ENCODE measurements around the gene FBXO4. TPM values are rescaled to one million over a fixed set of nuclear protein-coding genes. Genes with fewer than 3 reads are reported as not detected.

The FBXO4 gene
- total and polyA plus RNA-seq, 7 donors: 5.5 to 12.3 (median 8.5) TPM

DNA sequence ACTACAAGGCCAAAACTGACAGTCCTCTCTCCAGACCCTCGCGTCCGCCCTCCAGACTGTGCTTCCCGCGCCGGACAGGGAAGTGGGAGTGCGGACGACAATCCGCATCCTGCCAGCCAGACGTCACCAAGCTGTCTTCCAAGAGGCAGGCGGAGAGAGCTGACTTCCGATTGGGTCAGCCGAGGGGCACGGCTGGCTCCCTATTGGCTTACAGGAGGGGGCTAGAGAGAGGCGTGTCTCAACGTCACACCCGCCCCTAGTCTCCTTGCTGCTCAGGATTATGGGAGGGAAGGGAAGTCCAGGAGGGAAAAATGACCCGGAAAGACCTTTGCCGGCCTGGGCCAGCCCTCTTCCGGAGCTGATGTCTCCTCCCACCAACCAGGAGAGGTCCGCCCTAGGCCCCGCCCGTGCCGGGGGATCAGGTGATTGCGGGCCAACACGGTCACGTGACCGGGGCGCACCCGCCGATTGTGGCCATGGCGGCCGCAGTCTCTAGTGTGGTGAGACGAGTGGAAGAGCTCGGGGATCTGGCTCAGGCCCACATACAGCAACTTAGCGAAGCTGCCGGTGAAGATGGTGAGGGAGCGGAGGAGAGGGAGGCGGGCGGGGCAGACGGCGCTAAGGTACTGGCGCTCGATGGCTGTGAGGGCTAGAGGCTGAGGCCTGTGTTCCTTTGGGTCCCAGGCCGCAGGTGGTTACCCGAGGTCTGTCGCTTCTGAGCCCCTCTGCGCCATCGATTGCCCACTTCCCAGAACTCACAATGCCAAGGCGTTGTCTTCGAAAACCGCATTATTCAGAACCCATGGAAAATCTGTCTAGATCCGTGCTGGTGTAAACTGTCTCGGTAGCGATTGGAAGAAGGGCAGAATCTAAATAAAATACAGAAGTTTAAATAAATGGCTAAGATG, 20.9 kb upstream of the FBXO4 start, which contains the start of gene RIMOC1:
RIMOC1 (plus strand) TSS at position 453 of the 908 bp plus-strand sequence; CDS start at position 477, 24 bp downstream.
- Histone ChIP-seq H3K4me1 (peaks cover 0 to 47% (median 18%) of the 10 kb centered on the region in 4 donors), H3K4me3 (peak within 1 kb of the TSS; percentile 56 to 81 (median 77)), H3K36me3 (peaks cover 0 to 20% (median 7%) of the 10 kb centered on the region in 4 donors), H3K27me3 (no peaks in the 10 kb centered on the region), H3K27ac (peak within 1 kb of the TSS; percentile 86 to 95 (median 92)), H3K9me3 (no peaks in the 10 kb centered on the region)
- TF ChIP-seq EP300 (IDR thresholded peaks at IDR 0.05) (peak in 2 of 4 donors; percentile 51 to 65), POLR2AphosphoS5 (IDR thresholded peaks at IDR 0.05) (peak; percentile 93 to 98 (median 96)), POLR2A (IDR thresholded peaks at IDR 0.05) (peak; percentile 87 to 90)
- TF ChIP-seq, protein P1, sequence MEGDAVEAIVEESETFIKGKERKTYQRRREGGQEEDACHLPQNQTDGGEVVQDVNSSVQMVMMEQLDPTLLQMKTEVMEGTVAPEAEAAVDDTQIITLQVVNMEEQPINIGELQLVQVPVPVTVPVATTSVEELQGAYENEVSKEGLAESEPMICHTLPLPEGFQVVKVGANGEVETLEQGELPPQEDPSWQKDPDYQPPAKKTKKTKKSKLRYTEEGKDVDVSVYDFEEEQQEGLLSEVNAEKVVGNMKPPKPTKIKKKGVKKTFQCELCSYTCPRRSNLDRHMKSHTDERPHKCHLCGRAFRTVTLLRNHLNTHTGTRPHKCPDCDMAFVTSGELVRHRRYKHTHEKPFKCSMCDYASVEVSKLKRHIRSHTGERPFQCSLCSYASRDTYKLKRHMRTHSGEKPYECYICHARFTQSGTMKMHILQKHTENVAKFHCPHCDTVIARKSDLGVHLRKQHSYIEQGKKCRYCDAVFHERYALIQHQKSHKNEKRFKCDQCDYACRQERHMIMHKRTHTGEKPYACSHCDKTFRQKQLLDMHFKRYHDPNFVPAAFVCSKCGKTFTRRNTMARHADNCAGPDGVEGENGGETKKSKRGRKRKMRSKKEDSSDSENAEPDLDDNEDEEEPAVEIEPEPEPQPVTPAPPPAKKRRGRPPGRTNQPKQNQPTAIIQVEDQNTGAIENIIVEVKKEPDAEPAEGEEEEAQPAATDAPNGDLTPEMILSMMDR (IDR thresholded peaks at IDR 0.05): no peak
- intact Hi-C loops (cut with DNase I): loop anchor here (1.0 to 10.0 kb wide), 3 partner anchors 21 to 1221 kb away; partner anchors contain the start of genes FBXO4 and ZNF131
- WGBS, 2 donors: 0% methylated on average over 55 of the region's 55 CpGs
- peak; percentile 100 for DNase-seq

DNA sequence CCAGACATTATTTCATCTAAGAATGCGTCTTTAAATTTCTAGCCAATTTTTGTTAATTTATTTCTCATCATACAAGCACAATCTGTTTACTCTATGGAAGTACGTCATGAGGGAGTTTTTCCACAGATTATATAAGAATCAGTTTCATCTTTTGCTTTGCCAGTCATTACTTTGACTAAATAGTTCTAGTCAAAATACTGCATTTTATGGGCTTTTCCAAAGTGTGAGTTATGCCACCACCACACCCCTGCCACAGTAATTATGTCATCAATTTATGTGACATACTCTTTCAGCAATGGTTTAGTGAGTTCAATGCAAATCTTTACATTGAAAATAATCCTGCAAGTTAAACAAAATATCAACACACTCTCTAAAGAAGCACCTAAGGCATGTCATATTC, 18.9 kb upstream of the FBXO4 start:
- no peak for DNase-seq
- no peak overlapping the region for H3K4me3 ChIP-seq
- intact Hi-C loops (cut with DNase I): loop anchor here (10.0 kb wide), 1 partner anchor 1219 kb away; the partner anchor contains the start of gene ZNF131

DNA sequence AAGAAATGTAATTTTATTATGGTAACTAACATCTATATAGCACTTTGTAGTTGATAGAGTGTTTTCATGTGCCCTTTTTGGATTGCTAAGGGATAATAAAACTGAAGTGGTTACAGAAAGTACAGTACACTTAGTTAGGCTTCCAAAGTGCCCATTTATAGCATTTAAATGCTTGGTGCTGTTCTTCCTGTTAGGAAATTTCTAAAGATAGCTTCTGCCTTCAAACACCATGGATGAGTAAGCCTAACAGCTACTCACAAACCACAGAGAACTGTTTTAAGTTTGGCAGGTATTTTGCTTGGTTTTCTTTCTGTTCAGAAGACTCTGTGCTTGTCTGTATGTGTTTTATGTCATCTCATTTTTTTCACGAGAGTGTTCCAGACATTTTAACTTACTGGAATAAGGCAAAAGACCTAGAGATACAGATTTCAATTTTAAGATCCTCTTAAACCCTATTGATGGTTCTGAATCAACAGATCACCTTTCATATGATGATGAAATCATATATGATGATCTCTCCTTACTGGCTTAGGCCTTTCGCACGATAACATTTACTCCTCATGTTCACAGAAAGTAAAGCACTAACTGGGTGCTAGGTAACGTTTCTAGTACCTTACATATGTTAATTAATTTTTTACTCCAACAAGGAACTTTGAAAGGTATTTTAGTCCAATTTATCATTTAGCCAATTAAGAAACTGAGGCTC, 16.6 kb upstream of the FBXO4 start:
- peaks cover 0 to 52% (median 16%) of the 10 kb centered on the region in 4 donors for H3K4me1 ChIP-seq
- no peak overlapping the region for H3K4me3 ChIP-seq
- no peaks in the 10 kb centered on the region for H3K9me3 ChIP-seq
- DNase-seq: no peak
- H3K36me3 ChIP-seq: peaks cover 6 to 64% (median 32%) of the 10 kb centered on the region in 4 donors
- 89 to 93% methylated on average over 4 of the region's 4 CpGs for WGBS, 2 donors
- TF ChIP-seq, protein P1 (IDR thresholded peaks at IDR 0.05): no peak
- TF ChIP-seq POLR2A (IDR thresholded peaks at IDR 0.05): no peak
- peak; percentile 24 to 84 (median 32) for TF ChIP-seq EP300 (IDR thresholded peaks at IDR 0.05)
- peak in 3 of 4 donors; percentile 12 to 53 (median 43) for TF ChIP-seq POLR2AphosphoS5 (IDR thresholded peaks at IDR 0.05)
- H3K27me3 ChIP-seq: no peaks in the 10 kb centered on the region
- peak overlapping the region; percentile 44 to 82 (median 64) for H3K27ac ChIP-seq
- intact Hi-C loops (cut with DNase I): loop anchor here (10.0 kb wide), 1 partner anchor 1216 kb away; the partner anchor contains the start of gene ZNF131

More for the DNA sequence above, 18.9 kb upstream of the FBXO4 start:
- Histone ChIP-seq H3K36me3 (peaks cover 0 to 40% (median 21%) of the 10 kb centered on the region in 4 donors), H3K4me1 (peaks cover 0 to 55% (median 19%) of the 10 kb centered on the region in 4 donors), H3K27ac (peak overlapping the region in 1 of 4 donors; percentile 82), H3K9me3 (no peaks in the 10 kb centered on the region), H3K27me3 (no peaks in the 10 kb centered on the region)
- WGBS, 2 donors: 82 to 93% methylated on average over 2 of the region's 2 CpGs
- TF ChIP-seq POLR2AphosphoS5 (IDR thresholded peaks at IDR 0.05) (no peak), EP300 (IDR thresholded peaks at IDR 0.05) (no peak), POLR2A (IDR thresholded peaks at IDR 0.05) (no peak)
- TF ChIP-seq, protein P1 (IDR thresholded peaks at IDR 0.05): no peak

DNA sequence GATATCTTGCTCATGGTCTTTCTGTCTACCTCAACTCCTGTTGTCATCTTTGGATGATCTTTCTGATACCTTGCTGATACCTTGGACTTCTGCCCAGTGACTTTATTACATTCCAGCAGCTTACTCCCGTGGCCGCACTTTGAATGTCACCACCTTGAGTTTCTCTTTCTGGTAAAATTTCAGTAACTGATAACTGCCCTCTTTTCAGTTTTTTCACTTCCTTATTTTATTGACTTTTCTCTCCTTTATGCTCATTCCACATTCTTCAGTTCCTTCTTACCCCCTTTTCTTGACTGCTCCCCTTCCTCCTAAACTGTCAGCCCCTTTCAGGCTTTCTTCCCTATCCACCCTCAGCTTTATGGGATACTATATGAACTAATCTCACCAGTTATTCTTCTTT, 7.0 kb upstream of the FBXO4 start:
- DNase-seq: no peak
- H3K4me3 ChIP-seq: no peak overlapping the region
- TF ChIP-seq POLR2A (IDR thresholded peaks at IDR 0.05) (no peak), EP300 (IDR thresholded peaks at IDR 0.05) (no peak), POLR2AphosphoS5 (IDR thresholded peaks at IDR 0.05) (no peak)
- TF ChIP-seq, protein P1 (IDR thresholded peaks at IDR 0.05): no peak
- H3K27me3 ChIP-seq: no peaks in the 10 kb centered on the region
- no peaks in the 10 kb centered on the region for H3K4me1 ChIP-seq
- H3K36me3 ChIP-seq: peaks cover 0 to 89% (median 25%) of the 10 kb centered on the region in 4 donors
- intact Hi-C loops (cut with DNase I): no loop called here
- 72 to 78% methylated on average over 2 of the region's 2 CpGs for WGBS, 2 donors
- H3K9me3 ChIP-seq: no peaks in the 10 kb centered on the region
- no peak overlapping the region for H3K27ac ChIP-seq
